Neural crest cell (in vitro differentiated cells): Measurements from ENCODE around the gene APC. TPM values are rescaled to one million over a fixed set of nuclear protein-coding genes. Genes with fewer than 3 reads are reported as not detected.
"Not testable (repeated sequence)": the region's sequence is repeated elsewhere in the genome, so short reads cannot be mapped to it uniquely, and the experiment has no call there.

ENCODE experiments used
- DNase-seq: peaks from one replicate; pipeline ENCODE4 v3.0.0; 2021; ENCODE audit warnings: low read depth, mixed read lengths, low spot score
- H3K27ac Mint-ChIP-seq: one replicate; pipeline ENCODE4 v1.8.0; 2021; ENCODE audit warnings: mild to moderate bottlenecking, mixed read lengths; ENCODE audit not compliant: unreplicated experiment
- H3K27me3 Mint-ChIP-seq: 2 replicates; pipeline ENCODE4 v1.8.0; 2021; ENCODE audit warnings: low read depth, mild to moderate bottlenecking, mixed read lengths
- H3K36me3 Mint-ChIP-seq: 2 replicates; pipeline ENCODE4 v1.8.0; 2021; ENCODE audit warnings: low read depth, mild to moderate bottlenecking, mixed read lengths
- H3K4me1 Mint-ChIP-seq: 2 replicates; pipeline ENCODE4 v1.8.0; 2021; ENCODE audit warnings: mixed read lengths
- H3K4me3 Mint-ChIP-seq: one replicate; pipeline ENCODE4 v1.8.0; 2021; ENCODE audit warnings: mild to moderate bottlenecking, mixed read lengths
- H3K9me3 Mint-ChIP-seq: 2 replicates; pipeline ENCODE4 v1.8.0; 2021; ENCODE audit warnings: mixed read lengths
- CTCF ChIP-seq: fragments of 200-600 bp; sonication (generic); conservative IDR thresholded peaks from 2 replicates; pipeline ENCODE4 v1.5.0; 2021; ENCODE audit warnings: antibody characterized with exemption, mild to moderate bottlenecking
- total RNA-seq: library from RNA; stranded (reverse); gene quantifications from 2 replicates; pipeline ENCODE4 v1.2.1, GENCODE V29; 2021

The APC gene
- total RNA-seq, 1 donor from 2014 or later, result 48.4 TPM

- DNase-seq, result no peak
- Mint-ChIP-seq H3K4me1 (no peaks in the 10 kb centered on the region), H3K36me3 (peaks cover 7% of the 10 kb centered on the region), H3K27ac (no peak overlapping the region), H3K9me3 (no peaks in the 10 kb centered on the region), H3K27me3 (no peaks in the 10 kb centered on the region), H3K4me3 (no peak overlapping the region)
- TF ChIP-seq CTCF, result no peak
Measured at GRCh38 chr5:112883192-112883591, 145.5 kb downstream of the APC start.

- Mint-ChIP-seq H3K27me3 (no peaks in the 10 kb centered on the region), H3K4me3 (no peak overlapping the region), H3K27ac (no peak overlapping the region), H3K4me1 (no peaks in the 10 kb centered on the region), H3K36me3 (peaks cover 7% of the 10 kb centered on the region), H3K9me3 (no peaks in the 10 kb centered on the region)
- TF ChIP-seq CTCF, result no peak
- no peak for DNase-seq
Measured at GRCh38 chr5:112885001-112885400, 147.3 kb downstream of the APC start.

- DNase-seq, result no peak
- H3K36me3 Mint-ChIP-seq, result peaks cover 12% of the 10 kb centered on the region
- no peaks in the 10 kb centered on the region for H3K27me3 Mint-ChIP-seq
- H3K4me3 Mint-ChIP-seq, result no peak overlapping the region
- TF ChIP-seq CTCF, result no peak
- no peak overlapping the region for H3K27ac Mint-ChIP-seq
- H3K9me3 Mint-ChIP-seq, result no peaks in the 10 kb centered on the region
- H3K4me1 Mint-ChIP-seq, result no peaks in the 10 kb centered on the region
Measured at GRCh38 chr5:112886975-112887374, 149.3 kb downstream of the APC start.

- not testable (repeated sequence) for DNase-seq, H3K4me3 Mint-ChIP-seq, H3K27me3 Mint-ChIP-seq, H3K27ac Mint-ChIP-seq, H3K9me3 Mint-ChIP-seq, H3K4me1 Mint-ChIP-seq
- peaks cover 14% of the 10 kb centered on the region for H3K36me3 Mint-ChIP-seq
Measured at GRCh38 chr5:112892066-112892465, 154.4 kb downstream of the APC start.

GRCh38 chr5:112892776-112893175 lies 155.1 kb downstream of the APC start:
- H3K27me3 Mint-ChIP-seq, result no peaks in the 10 kb centered on the region

GRCh38 chr5:112895682-112896081 lies 158.0 kb downstream of the APC start:
- no peak overlapping the region for H3K27ac Mint-ChIP-seq
- TF ChIP-seq CTCF, result no peak
- H3K27me3 Mint-ChIP-seq, result no peaks in the 10 kb centered on the region
- no peaks in the 10 kb centered on the region for H3K4me1 Mint-ChIP-seq
- no peak overlapping the region for H3K4me3 Mint-ChIP-seq
- no peaks in the 10 kb centered on the region for H3K9me3 Mint-ChIP-seq
- peaks cover 20% of the 10 kb centered on the region for H3K36me3 Mint-ChIP-seq
- DNase-seq, result no peak

More at GRCh38 chr5:112892776-112893175, 155.1 kb downstream of the APC start:
- peak overlapping the region; percentile 52 for H3K27ac Mint-ChIP-seq
- TF ChIP-seq CTCF, result no peak
- DNase-seq, result no peak
- H3K4me3 Mint-ChIP-seq, result no peak overlapping the region
- H3K4me1 Mint-ChIP-seq, result no peaks in the 10 kb centered on the region
- H3K9me3 Mint-ChIP-seq, result no peaks in the 10 kb centered on the region
- peaks cover 14% of the 10 kb centered on the region for H3K36me3 Mint-ChIP-seq

Other genes with a start within 250 kb of the APC start
- gene SRP19, start 123.4 kb downstream of the APC start, total RNA-seq, result 53.3 and 53.8 TPM in 2 replicates
- gene REEP5, start 184.3 kb downstream of the APC start, total RNA-seq, result 25.8 and 28.6 TPM in 2 replicates
- 96.1 and 96.8 TPM in 2 replicates for gene DCP2, start 238.9 kb downstream of the APC start, total RNA-seq